GM18907 (cell line): ENCODE data around the gene SLC30A5.
"Not testable (repeated sequence)": the region's sequence is repeated elsewhere in the genome, so short reads cannot be mapped to it uniquely, and the experiment has no call there.

Source experiments
- ATAC-seq: cut with Tn5 transposase; IDR thresholded peaks from one replicate; pipeline ENCODE4 v1.9.1; 2021; ENCODE audit warnings: mild to moderate bottlenecking, moderate library complexity; ENCODE audit not compliant: unreplicated experiment

The SLC30A5 gene

GRCh38 chr5:69103521-69103920 lies 9.7 kb downstream of the SLC30A5 start:
- no peak for ATAC-seq

- peak; percentile 77 for ATAC-seq
Measured at GRCh38 chr5:69105996-69106906, 12.4 kb downstream of the SLC30A5 start.

- ATAC-seq = not testable (repeated sequence)
Measured at GRCh38 chr5:69108367-69108766, 14.6 kb downstream of the SLC30A5 start.

GRCh38 chr5:69113851-69114250 lies 20.0 kb downstream of the SLC30A5 start:
- ATAC-seq = no peak

GRCh38 chr5:69115526-69115925 lies 21.7 kb downstream of the SLC30A5 start:
- ATAC-seq = no peak

- ATAC-seq = no peak
Measured at GRCh38 chr5:69129413-69129812, 35.6 kb downstream of the SLC30A5 start.

GRCh38 chr5:69130241-69130640 lies 36.4 kb downstream of the SLC30A5 start:
- no peak for ATAC-seq

GRCh38 chr5:69131304-69131703 lies 37.5 kb downstream of the SLC30A5 start:
- ATAC-seq = no peak

- no peak for ATAC-seq
Measured at GRCh38 chr5:69134126-69134525, 40.3 kb downstream of the SLC30A5 start.

GRCh38 chr5:69136293-69136692 lies 42.5 kb downstream of the SLC30A5 start:
- ATAC-seq = peak; percentile 83

GRCh38 chr5:69137208-69137607 lies 43.4 kb downstream of the SLC30A5 start:
- ATAC-seq = not testable (repeated sequence)

- no peak for ATAC-seq
Measured at GRCh38 chr5:69137807-69138206, 44.0 kb downstream of the SLC30A5 start.

GRCh38 chr5:69138766-69139165 lies 45.0 kb downstream of the SLC30A5 start:
- no peak for ATAC-seq

- ATAC-seq = not testable (repeated sequence)
Measured at GRCh38 chr5:69140239-69140638, 46.4 kb downstream of the SLC30A5 start.

GRCh38 chr5:69140827-69141226 lies 47.0 kb downstream of the SLC30A5 start:
- no peak for ATAC-seq

GRCh38 chr5:69148576-69148975 lies 54.8 kb downstream of the SLC30A5 start:
- ATAC-seq = not testable (repeated sequence)

- no peak for ATAC-seq
Measured at GRCh38 chr5:69148981-69149675, 55.3 kb downstream of the SLC30A5 start.

- ATAC-seq = no peak
Measured at GRCh38 chr5:69149676-69150010, 55.8 kb downstream of the SLC30A5 start.

GRCh38 chr5:69152731-69153130 lies 58.9 kb downstream of the SLC30A5 start:
- no peak for ATAC-seq

- ATAC-seq = no peak
Measured at GRCh38 chr5:69156456-69156855, 62.6 kb downstream of the SLC30A5 start.

GRCh38 chr5:69158039-69158438 lies 64.2 kb downstream of the SLC30A5 start:
- ATAC-seq = no peak

GRCh38 chr5:69160651-69161050 lies 66.8 kb downstream of the SLC30A5 start:
- ATAC-seq = no peak
